Measurements from ENCODE around the gene PPCDC.
"Not testable (repeated sequence)": the region's sequence is repeated elsewhere in the genome, so short reads cannot be mapped to it uniquely, and the experiment has no call there.

Gene PPCDC

DNA sequence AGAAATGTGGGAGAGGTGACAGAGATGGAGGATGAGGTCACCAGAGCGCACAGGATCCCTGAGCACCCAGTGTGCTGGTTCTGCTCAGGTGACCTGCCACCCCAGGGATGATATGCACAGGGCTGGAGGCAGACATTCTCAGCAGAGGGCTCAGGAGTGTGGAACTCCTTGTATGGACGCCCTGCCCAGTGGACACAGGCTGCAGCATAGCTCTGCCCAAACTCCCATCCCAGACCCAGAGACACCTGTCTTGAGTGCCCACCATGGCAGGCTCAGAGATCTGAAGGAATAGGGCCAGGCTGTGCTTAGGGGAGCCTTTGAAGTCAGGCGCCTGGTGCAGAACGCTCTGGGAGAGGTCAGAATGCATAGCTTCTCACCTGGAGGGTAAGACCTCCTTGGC is 47.3 kb downstream of the PPCDC start:
- no peak for DNase-seq

GRCh38 chr15:75073197-75073596 is 49.8 kb downstream of the PPCDC start:
- DNase-seq, result no peak

- no peak for DNase-seq
Measured at GRCh38 chr15:75076277-75076676, 52.9 kb downstream of the PPCDC start.

- not testable (repeated sequence) for DNase-seq
Measured at GRCh38 chr15:75077551-75077961, 54.2 kb downstream of the PPCDC start.

- no peak for DNase-seq
Measured at GRCh38 chr15:75081150-75081549, 57.8 kb downstream of the PPCDC start.

DNA sequence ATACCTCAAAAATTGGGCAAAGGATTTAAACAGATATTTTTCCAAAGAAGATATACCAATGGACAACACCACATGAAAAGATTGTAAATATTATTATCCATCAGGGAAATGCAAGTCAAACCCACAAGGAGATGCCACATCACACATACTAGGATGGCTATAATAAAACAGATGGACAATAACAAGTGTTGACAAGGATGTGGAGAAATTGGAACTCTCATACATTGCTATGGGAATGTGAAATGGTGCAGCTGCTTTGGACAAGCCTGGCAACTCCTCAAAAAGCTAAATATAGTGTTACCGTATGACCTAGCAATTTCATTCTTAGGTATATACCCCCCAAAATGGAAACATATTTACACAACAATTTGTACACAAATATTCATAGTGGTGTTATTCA is 59.3 kb downstream of the PPCDC start:
- DNase-seq, result no peak

- DNase-seq, result not testable (repeated sequence)
Measured at GRCh38 chr15:75085708-75086107, 62.3 kb downstream of the PPCDC start.

DNA sequence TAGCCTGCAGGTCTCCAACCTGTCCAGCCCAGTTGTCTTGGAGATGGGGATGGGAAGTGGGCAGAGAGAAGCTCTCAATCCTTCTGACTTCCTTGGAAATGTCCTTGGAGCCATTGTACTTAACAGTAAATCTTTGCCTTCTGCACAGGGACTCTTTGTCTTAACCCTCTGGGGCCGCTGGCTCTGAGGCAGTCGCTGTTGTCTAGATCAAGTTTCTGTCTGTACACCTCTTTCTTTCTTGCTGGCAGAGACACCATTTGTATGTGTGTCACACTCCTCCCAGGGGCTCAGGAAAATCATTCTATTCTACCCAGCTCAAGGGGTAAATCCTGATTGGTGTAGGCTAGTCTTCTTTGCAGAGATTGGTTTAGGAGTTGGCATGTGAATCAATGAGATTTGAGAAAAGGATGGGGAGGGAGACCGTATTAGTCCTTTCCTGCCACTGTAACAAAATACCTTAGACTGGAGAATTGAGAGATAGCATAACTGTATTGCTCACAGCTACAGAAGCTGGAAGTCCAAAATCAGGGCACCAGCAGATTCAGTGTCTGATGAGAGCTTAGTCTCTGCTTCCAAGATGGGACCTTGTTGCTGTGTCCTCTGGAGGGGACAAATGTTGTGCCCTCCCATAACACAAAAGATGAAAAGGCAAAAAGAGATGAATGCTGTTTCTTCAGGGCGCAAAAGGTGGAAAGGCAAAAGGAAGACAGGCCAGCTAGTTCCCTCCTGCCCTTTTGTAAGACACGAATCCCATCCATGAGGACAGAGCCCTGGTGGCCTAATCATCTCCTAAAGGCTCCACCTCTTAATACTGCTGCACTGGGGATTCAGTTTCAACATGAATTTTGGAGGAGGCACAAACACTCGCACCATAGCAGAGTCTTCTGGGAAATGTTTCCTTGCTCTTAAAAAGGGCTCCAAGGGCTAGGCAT is 66.3 kb downstream of the PPCDC start:
- no peak for DNase-seq

GRCh38 chr15:75090388-75090734 is 67.0 kb downstream of the PPCDC start:
- DNase-seq, result no peak

GRCh38 chr15:75091814-75092213 is 68.4 kb downstream of the PPCDC start:
- DNase-seq, result no peak

- not testable (repeated sequence) for DNase-seq
Measured at GRCh38 chr15:75094961-75095478, 71.6 kb downstream of the PPCDC start.

- DNase-seq, result no peak
Measured at GRCh38 chr15:75095594-75095993, 72.2 kb downstream of the PPCDC start.

GRCh38 chr15:75097939-75098338 is 74.5 kb downstream of the PPCDC start:
- DNase-seq, result no peak

- DNase-seq, result no peak
Measured at GRCh38 chr15:75098404-75098803, 75.0 kb downstream of the PPCDC start.

All from NCI-H2081 treated with DMSO at 0.1 percent for 48 hours (cell line).